Neural progenitor cell (in vitro differentiated cells): ENCODE results near the gene RGPD5.
"Not testable (repeated sequence)": the region's sequence is repeated elsewhere in the genome, so short reads cannot be mapped to it uniquely, and the experiment has no call there.

ENCODE experiments used
- EZH2 ChIP-seq: fragments of 200-600 bp; sonication (generic); IDR thresholded peaks from 2 replicates; pipeline ENCODE4 v1.6.1; 2017; ENCODE audit warnings: antibody characterized with exemption, mild to moderate bottlenecking, moderate library complexity
- EZH2phosphoT487 ChIP-seq: fragments of 200-600 bp; sonication (generic); IDR thresholded peaks from 2 replicates; pipeline ENCODE4 v1.6.1; 2017; ENCODE audit warnings: antibody characterized with exemption
- TF ChIP-seq, protein P1 (sequence below): fragments of 200-600 bp; sonication (generic); IDR thresholded peaks from 2 replicates; pipeline ENCODE4 v1.5.1; 2017; ENCODE audit warnings: antibody characterized with exemption, mild to moderate bottlenecking

DNA sequence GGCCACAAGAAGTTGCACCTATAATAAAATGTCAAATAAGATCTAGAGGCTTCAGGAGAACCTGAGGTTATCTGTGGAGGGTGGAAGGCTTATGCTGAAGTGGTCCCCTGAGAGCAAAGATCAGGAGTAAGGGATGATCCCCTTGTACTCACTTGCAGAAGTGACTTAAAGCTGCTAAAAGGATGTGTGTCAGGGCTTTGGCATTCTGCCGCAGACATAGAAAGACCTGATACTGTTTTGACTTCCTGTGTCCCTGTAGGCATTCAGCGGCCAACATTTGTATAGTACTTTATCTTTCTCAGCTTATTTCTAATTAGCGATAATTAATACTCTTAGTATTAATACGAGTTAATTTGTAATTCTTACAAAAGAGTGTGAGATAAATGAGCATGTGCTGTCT, 94.3 kb downstream of the RGPD5 start:
- TF ChIP-seq, protein P1, sequence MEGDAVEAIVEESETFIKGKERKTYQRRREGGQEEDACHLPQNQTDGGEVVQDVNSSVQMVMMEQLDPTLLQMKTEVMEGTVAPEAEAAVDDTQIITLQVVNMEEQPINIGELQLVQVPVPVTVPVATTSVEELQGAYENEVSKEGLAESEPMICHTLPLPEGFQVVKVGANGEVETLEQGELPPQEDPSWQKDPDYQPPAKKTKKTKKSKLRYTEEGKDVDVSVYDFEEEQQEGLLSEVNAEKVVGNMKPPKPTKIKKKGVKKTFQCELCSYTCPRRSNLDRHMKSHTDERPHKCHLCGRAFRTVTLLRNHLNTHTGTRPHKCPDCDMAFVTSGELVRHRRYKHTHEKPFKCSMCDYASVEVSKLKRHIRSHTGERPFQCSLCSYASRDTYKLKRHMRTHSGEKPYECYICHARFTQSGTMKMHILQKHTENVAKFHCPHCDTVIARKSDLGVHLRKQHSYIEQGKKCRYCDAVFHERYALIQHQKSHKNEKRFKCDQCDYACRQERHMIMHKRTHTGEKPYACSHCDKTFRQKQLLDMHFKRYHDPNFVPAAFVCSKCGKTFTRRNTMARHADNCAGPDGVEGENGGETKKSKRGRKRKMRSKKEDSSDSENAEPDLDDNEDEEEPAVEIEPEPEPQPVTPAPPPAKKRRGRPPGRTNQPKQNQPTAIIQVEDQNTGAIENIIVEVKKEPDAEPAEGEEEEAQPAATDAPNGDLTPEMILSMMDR, result not testable (repeated sequence)
- TF ChIP-seq EZH2phosphoT487, EZH2: not testable (repeated sequence)
